Embryonic facial prominence (tissue), 1 donor: ENCODE measurements around the gene PCNA.
"Not testable (repeated sequence)": the region's sequence is repeated elsewhere in the genome, so short reads cannot be mapped to it uniquely, and the experiment has no call there.

ENCODE experiments used
- DNase-seq: peaks from one replicate; pipeline ENCODE4 v3.0.0-alpha.2; 2016; ENCODE audit errors: extremely low spot score

Gene PCNA

GRCh38 chr20:5141615-5142014 is 21.9 kb upstream of the PCNA start:
- DNase-seq: no peak

- no peak for DNase-seq
Observed at GRCh38 chr20:5140195-5140594, 20.4 kb upstream of the PCNA start.

GRCh38 chr20:5136096-5136495 is 16.3 kb upstream of the PCNA start:
- no peak for DNase-seq

- no peak for DNase-seq
Observed at GRCh38 chr20:5135363-5136012, 15.7 kb upstream of the PCNA start.

GRCh38 chr20:5133998-5134397 is 14.2 kb upstream of the PCNA start:
- DNase-seq: no peak

- no peak for DNase-seq
Observed at GRCh38 chr20:5131502-5131901, 11.7 kb upstream of the PCNA start.

- DNase-seq: no peak
Observed at GRCh38 chr20:5128886-5129285, 9.1 kb upstream of the PCNA start.

GRCh38 chr20:5127859-5128424 is 8.2 kb upstream of the PCNA start:
- DNase-seq: no peak

GRCh38 chr20:5127204-5127858 is 7.6 kb upstream of the PCNA start:
- peak; percentile 28 for DNase-seq

- peak; percentile 95 for DNase-seq
Observed at GRCh38 chr20:5126512-5127203, 6.9 kb upstream of the PCNA start, which contains the start of gene CDS2. CDS2 (plus strand) TSS chr20:5127008; CDS start chr20:5127093, 85 bp downstream.

- DNase-seq: no peak
Observed at GRCh38 chr20:5122873-5123260, 3.1 kb upstream of the PCNA start.

GRCh38 chr20:5120185-5120476 is 373 bp upstream of the PCNA start:
- no peak for DNase-seq

GRCh38 chr20:5119143-5119434 is 669 bp downstream of the PCNA start:
- no peak for DNase-seq

- no peak for DNase-seq
Observed at GRCh38 chr20:5118220-5119142, 1.3 kb downstream of the PCNA start.

- DNase-seq: no peak
Observed at GRCh38 chr20:5116875-5117274, 2.9 kb downstream of the PCNA start.

GRCh38 chr20:5114403-5114802 is 5.4 kb downstream of the PCNA start:
- DNase-seq: no peak

GRCh38 chr20:5113615-5113986 is 6.2 kb downstream of the PCNA start:
- no peak for DNase-seq

- no peak for DNase-seq
Observed at GRCh38 chr20:5109276-5109675, 10.5 kb downstream of the PCNA start.

GRCh38 chr20:5104479-5104878 is 15.3 kb downstream of the PCNA start:
- DNase-seq: no peak

- DNase-seq: no peak
Observed at GRCh38 chr20:5100684-5101347, 18.9 kb downstream of the PCNA start.

- not testable (repeated sequence) for DNase-seq
Observed at GRCh38 chr20:5099909-5100308, 19.8 kb downstream of the PCNA start.

- DNase-seq: not testable (repeated sequence)
Observed at GRCh38 chr20:5099009-5099408, 20.7 kb downstream of the PCNA start.
